RCC 7860 (cell line): Measurements from ENCODE around the gene PEX14.

ENCODE experiments used
- DNase-seq: peaks from one replicate; pipeline ENCODE4 v3.0.0-alpha.2; 2015; ENCODE audit warnings: low spot score
- FAIRE-seq: peaks from 2 replicates; lab custom pipeline; 2012; peaks lifted over from hg19 to GRCh38; lab: Jason Lieb, UNC

The PEX14 gene

DNA sequence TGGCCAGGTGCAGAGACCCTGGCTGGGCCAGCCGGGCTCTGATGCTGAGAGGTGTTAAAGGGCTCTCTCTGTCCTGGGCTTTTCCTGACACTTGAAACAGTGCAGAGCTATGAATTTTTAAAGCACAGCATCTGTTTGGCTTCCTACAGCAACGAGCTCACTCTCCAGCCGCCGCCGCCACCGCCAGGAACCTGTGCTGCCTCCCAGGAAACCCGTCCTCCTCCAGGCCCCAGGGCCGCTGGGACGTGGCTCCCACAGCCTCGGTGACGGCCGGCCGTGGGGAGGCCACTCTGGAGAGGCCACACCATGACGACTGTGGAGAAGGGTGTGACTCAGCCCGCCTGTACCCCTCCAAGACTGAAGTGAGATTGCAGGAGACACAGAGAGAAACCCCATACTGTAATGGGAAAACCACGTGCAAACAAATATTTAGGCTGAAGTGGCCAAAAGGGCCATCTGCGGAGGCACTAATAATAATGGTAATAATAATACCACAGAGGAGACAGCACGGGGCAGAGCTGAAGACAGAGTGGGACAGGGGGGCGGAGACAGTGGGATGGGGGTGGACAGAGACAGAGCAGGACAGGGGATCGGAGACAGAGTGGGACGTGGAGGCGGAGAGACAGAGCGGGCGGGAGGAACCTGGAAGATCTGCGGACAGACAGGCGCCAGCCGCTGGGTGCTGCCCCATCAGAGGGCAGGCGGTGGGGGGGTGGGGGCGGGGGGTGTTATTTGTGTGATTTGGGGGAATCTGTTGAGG, 182.5 kb downstream of the PEX14 start:
- DNase-seq = no peak
- FAIRE-seq = no peak

DNA sequence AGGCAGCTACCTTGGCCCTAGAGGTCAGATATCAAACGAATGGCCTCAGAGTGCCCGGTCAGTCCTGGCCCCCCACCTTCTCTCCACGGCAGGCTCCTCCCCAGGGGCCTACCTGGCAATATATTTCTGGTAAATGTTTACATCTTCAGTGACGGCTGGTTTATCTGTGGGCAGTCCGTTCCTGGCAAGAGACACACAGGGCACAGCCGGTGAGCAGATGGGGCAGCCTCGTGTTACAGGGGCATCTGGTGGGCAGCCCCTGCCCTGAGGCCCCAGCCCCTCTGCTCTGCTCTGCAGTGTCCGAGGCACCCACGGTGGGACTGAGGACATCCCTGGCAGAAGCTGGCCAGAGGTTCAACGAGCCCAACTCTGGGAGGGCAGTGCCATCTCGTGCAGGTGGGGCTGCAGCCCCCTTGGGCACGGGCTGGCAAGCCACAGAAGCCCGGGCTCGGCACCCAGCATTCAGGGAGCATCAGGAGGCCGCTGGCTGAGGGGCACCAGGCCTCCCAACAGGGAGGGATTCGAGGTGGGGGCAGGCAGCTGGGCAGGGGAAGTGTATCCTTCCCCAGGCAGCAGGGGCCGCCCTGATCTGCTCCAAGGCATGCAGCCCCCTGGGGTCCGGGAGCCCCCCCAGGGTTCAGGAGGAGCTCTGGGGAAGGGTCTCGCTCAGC, 183.8 kb downstream of the PEX14 start:
- no peak for DNase-seq
- FAIRE-seq = no peak

DNA sequence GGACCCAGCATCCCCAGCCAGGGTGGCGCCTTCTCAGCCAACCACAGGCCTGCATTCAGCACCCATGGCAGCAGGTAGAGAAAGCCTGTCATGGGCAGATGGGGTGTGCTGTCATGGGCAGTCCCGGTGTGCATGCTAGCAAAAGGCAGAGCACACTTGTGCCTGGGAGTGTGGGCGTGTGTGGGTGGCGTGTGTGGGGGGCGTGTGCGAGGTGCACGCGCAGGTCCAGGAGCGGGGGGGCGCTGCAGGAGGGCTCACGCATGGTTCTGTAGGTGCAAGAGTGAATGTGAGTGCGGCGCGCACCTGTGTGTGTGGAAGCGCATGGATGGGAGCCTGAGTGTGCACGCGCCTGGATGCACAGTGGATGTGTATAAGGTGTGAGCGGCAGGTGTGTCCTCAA, 184.5 kb downstream of the PEX14 start:
- DNase-seq (no peak), FAIRE-seq (no peak)

DNA sequence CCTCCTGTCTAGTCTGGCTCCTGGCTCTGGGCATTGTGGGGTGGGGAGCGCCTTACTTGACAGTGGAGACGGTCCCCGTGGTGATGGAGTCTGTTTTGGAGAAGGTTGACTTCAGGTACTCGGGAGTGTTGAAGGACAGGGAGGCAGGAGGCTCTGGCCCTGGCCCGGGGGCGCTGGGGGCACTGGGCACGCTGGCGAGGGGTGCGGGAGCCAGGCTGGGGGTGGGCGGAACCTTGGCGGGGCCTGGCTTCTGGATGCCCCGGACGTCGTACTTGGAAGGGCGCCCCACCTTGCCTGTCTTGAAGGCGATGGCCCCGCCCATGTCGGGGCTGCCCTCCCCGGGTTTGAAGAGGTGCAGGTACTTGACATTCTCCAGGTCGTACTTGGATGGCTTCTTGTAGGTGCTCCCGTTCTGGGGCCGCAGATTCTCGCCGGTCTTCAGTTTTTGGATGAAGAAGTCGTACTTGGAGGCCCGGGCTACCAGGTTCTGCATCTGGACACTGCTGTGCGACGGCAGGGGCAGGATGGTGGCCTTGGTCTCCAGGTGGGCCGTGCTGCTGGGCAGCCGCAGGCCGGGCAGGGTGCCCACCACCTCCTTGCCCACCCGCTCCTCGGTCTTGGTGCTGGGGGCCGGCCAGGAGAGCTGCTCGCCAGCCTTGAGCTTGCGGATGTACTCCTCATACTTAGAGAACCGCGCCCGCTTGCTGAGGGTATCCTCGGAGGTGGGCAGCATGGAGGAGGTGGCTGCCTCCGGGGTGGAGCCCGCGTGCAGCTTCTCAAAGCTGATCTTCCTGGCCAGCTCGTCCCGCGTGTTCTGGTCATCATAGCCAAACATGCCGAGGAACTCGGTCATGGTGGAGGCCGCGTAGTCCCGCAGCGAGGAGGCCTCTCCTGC, 185.1 kb downstream of the PEX14 start:
- FAIRE-seq = no peak
- DNase-seq = no peak

DNA sequence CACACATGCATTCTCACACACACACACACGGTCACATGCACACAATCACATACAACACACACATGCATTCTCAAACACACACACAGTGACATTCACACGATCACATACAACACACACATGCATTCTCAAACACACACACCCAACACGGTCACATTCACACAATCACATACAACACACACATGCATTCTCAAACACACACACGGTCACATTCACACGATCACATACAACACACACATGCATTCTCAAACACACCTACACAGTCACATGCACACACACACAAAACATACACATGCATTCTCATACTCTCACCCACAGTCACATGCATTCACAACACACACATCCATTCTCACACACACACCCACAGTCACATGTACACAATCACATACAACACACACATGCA, 186.7 kb downstream of the PEX14 start:
- FAIRE-seq = no peak

DNA sequence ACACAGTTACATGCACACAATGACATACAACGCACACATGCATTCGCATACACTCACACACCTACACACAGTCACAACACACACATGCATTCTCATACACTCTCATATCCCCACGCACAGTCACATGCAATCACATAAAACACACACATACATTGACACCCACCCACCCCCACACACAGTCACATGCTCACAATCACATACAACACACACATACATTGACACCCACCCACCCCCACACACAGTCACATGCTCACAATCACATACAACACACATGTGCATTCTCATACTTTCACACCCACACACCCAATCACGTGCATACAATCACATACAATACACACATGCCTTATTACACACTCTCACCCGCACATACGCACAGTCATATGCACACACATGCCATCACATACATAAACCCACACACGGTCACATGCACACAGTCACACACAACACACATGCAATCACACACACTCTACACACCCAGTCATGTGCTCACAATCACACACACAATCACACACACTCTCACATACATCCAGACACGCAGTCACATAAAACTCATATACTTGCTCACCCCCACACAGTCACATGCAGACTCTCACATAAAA, 187.4 kb downstream of the PEX14 start:
- DNase-seq = no peak
- FAIRE-seq = no peak

More for the DNA sequence above, 186.7 kb downstream of the PEX14 start:
- DNase-seq = no peak

DNA sequence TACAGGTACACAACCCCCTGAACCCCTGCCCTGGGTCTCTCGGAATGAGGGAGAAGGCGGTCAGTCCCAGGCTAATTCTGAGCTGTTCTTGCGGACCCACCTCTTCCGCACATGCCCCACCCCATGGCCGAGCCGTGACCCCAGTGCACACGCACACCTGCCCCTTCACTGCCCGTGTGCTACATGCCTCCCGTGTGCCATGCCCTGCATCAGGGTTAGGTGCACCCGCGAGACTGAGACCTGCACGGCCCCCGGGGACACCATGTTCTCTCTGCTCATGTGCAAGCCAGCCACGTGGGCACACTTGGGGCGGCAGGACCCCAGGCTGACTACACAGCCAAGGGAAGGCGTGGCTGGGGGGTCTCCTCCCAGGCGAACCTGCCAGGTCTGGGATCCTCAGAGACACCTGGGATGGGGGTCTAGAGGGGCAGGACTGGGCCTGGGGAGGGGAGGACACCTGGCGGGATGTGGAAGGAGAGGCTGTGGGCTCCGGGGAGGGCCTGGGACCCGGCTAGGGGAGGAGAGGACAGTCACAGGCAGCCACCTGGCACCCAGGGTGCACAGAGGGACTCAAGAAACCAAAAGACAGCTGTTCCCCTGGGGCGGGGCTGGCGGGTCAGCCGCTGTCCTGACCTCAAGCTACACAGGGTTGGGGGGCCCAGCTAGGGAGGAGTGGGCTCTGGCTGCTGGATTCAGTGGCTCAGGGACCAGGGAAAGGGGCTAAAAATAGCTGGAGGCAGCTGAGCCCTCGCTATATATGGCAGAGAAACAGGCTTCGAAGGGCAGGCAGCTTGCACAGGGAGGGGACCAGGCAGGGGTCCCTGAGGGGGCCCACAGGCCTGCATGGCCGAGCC, 188.3 kb downstream of the PEX14 start:
- DNase-seq (no peak), FAIRE-seq (no peak)

DNA sequence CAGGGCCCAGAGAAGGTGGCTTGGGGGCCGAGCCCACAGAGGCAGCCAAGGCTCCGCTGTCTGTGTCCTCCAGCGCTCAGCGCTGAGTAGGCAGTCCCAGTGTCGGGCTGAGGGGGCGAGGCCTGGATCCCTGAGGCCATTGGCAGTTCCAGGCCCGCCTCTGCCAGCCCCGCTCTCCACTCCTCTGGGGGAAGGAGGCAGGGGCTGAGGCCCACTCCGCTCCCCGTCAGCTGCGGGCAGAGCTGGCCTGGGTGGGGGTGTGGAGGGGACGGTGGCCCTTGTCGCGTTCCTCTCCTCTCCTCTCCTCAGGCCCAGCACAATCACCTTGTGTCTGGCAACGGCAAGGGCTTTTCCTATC, 188.9 kb downstream of the PEX14 start:
- FAIRE-seq (no peak), DNase-seq (no peak)

DNA sequence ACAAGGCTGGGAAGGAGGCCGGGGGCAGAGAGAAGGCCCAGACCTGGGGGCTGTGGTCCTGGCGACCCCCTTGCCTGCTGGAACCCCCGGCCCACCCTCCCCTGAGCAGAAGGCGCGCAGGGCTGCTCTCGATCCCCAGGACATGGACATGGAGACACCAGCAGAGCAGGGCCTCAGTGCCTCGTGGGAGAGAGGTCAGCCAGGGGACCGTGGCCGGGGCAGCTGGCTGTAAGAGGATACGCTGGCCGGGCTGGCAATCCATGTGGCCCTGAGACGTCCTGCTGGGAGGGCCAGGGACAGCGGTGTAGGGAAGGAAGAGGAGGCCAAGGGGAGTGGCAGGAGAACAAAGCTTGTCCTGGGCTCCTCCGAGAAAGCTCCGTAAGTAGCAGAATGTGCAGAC, 189.5 kb downstream of the PEX14 start:
- DNase-seq (no peak), FAIRE-seq (no peak)

DNA sequence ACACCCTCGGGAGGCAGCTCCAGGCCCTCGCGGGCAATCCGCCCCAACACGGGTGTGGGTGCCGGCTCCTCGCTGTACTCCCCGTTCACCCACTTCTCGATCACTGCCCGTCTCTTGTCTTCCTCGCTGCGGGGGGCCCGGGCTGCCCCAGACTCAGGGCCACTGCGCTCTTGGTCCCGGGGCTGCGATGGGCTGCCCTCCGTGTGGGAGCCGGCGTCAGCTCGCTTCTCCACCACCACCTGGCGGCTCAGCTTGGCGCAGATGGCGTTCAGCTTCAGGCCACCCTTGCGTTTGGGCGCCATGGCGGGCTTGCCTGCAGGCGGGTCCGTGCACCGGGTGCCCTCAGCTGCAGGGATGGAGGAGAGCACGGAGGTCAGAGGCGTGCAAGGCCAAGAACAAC, 190.5 kb downstream of the PEX14 start:
- no peak for DNase-seq
- no peak for FAIRE-seq

DNA sequence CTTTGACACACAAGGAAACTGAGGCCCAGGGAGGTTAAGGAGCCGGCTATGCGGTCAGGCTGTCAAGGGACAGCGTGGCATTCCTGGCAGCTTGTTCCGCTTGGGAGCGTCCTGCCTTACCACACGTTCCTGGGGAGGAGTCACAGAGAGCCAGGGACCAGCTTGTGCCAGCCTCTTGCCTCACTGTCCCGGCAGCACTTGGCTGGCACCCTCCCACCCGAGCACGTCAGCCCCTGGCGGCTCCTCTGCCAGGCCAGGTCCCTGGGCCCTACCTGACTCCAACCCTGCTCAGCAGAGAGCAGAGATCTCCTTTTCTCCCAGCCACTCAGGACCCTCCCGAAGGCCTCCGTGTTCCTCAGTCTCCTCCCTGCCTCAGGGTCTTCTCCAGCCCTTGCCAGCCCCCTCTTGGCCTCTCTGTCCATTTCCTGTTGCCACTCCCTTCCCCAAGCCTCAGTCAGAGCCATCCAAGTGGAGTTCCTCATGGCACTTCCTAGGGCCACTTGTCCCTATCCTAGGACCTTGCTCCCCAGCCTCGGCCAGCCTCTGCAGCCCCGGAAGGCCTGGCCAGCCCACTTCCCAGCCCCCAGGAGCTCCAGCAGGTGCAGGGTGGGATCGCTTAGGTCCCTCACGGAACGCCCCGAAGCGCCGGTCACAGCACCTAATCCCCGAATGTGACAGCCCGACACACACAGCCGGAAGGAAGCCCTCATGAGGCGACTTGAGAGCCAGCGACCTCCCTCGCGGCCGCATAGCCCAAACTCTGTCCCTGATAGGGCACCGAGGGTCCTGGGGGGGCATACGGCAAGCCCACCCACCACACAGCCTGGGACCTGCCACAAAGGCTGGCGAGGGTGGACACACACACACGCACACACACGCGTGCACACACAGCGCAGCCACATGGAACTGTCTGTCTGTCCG, 191.4 kb downstream of the PEX14 start:
- peak; percentile 89 for DNase-seq
- FAIRE-seq = peak; percentile 86

DNA sequence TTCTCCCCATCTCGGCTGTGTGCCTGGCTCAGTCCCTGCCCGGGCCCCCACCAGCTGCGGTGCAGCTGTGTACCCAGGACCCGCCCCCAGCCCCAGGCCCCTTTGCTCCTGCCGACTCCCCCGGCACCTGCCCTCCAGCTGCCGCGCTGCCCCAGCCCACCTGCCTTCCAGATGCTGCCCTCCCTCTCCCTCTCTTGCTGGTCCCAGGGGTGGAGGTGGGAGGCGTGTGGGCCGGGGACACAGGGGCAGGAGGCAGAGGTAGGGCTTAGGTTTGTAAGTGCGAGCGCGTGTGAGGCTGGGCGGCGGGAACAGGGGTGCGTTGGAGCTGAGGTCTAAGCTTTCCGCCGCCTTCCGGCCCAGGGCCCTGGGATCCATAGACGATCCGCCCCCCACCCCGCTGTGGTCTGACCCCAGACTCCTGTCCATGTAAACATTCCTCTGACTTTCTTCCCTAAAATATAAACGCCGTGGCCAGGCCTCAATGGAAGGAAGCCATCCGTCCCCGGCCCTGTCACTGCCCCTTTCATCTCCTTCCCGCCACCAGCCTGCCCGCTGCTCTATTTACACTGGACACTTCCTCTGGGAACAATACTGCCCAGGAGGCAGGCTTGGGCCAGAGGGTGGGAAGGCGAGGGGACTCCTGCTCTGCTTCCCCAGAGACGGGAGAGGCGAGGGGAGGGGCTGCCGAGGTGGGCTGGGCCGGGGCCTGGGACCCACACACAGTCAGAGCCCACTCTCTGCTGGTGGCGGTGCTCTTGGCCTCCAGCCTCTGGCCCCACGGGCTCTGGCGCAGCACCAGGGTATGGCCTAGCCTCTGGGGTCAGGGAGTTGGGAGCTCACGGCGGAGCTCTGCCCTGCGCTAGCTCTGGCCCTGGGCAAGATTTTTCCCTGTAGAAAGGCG, 193.4 kb downstream of the PEX14 start:
- DNase-seq (no peak), FAIRE-seq (no peak)

DNA sequence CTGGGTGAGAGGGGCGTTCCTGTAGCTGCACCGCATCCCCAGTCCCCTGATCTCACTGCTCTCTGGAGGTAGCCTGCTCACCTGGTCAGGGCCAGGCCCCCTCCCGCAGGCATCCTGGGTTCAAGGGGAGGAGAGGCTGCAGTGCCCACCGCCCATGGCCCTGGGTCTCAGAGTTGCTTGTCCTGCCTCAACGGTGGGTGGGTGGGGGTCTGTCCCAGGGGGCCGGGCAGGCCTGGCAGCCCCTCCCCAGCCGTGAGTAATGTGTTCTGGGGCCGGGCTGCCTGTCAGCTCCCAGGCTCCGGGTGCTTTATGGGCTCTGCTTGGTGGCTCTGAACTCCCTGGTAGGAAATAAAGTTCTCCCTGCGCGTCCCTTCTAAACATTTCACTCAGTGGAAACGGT, 194.8 kb downstream of the PEX14 start:
- DNase-seq (no peak), FAIRE-seq (no peak)

DNA sequence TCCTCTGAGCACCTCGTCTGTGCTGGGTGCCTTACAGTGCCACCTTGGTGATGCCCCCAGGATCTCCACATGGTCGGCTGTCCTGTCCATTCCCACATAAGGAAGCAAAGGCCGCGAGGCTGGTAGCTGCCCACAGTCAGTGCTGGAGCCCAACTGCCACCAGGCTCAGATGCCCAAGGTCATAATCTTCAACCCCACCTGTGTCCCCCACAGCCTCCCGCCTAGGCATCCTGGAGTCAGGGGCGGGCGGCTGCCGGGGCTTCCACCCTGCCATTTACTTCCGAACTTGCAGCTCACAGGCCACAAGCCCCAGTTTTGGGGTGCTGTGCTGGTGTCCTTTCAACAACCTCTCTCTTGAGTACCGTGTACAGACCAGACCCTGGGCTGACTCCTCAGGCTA, 195.4 kb downstream of the PEX14 start:
- no peak for FAIRE-seq

DNA sequence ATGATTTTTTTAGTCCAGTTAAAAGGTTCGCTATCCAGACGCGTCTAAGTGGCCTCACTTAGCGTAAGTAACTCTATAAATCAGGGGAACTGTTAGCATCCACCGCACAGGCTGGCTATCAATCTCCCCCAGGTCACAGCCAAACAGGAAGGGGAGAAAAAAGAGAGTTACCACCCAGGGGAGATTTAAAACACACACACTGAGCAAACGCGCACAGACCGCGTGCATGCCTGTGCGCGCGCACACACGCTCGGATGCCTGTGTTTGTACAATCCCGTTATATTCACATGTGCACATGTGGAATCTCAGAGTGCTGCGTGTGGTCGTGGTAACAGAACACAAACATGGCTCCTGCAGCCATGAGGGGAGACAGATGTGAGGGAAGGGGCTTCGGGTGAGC, 196.3 kb downstream of the PEX14 start:
- FAIRE-seq = no peak
- DNase-seq = no peak

More for the DNA sequence above, 195.4 kb downstream of the PEX14 start:
- no peak for DNase-seq

DNA sequence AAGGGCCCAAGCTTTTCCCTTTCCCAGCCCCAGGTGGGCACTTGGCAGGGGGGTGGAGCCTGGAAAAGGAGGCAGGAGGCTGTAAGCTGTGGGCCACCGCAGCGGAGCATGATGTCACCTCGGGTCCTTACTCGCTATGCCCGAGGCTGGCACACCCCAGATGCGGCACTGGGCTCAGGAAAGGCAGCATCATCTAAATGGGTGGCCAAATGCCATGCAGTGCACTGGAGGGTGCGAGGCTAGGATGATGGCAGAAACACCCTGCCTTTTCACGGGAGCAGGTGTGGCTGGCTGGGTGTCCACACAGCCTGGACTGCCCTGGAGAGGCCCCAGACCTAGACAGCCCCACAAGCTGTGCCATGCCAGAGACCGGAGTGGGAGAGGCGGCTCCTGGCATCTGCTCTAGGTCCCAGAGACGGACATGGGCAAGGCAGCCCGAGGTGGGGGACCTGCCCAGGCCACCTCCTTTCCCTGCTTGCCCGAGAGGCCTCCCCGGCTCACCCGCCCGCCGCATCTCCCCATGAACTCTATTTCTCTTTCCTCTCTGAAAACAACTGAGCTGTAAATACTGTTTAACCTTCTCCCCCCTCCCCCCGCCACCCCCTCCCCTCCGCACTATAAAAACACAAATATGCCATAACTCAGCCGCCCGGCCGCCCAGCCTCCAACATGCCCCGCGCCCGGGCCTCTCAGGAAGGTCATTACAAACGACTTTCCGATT, 197.0 kb downstream of the PEX14 start:
- DNase-seq = no peak
- FAIRE-seq = no peak

DNA sequence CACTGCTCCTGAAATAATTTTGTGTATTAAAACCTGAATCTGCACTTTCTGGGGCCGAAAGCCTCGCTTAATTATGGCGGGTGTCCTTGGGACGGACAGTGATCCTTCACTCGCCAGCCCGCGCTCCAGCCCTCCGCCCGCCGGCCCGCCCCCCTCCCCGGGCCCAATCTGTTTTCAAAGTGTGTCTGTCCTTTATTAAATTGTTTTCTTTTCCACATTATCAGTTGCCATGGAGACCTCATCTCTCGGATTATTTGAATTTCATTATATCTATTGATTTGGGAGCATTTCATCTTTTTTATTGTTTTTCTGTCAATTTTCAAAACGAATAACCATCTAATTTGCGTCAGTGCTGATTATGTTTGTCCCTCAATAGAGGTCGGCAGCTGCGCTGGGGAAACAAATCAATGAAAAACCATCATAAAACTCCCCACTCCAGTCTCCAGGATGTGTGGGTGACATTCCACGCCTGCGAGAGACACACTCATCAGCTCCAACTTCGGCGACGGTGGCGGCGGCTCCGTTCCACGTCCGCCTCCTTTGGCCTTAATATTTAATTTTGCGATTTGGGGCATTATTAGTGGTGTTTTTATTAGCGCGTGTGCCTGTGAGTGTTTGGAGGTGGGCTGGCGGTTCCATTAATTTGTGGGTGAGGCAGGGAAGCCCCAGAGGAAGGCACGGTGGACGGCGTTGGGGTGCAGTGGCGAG, 197.7 kb downstream of the PEX14 start:
- no peak for FAIRE-seq
- DNase-seq = no peak
